ENCODE data around the gene TCFL5.

The TCFL5 gene

DNA sequence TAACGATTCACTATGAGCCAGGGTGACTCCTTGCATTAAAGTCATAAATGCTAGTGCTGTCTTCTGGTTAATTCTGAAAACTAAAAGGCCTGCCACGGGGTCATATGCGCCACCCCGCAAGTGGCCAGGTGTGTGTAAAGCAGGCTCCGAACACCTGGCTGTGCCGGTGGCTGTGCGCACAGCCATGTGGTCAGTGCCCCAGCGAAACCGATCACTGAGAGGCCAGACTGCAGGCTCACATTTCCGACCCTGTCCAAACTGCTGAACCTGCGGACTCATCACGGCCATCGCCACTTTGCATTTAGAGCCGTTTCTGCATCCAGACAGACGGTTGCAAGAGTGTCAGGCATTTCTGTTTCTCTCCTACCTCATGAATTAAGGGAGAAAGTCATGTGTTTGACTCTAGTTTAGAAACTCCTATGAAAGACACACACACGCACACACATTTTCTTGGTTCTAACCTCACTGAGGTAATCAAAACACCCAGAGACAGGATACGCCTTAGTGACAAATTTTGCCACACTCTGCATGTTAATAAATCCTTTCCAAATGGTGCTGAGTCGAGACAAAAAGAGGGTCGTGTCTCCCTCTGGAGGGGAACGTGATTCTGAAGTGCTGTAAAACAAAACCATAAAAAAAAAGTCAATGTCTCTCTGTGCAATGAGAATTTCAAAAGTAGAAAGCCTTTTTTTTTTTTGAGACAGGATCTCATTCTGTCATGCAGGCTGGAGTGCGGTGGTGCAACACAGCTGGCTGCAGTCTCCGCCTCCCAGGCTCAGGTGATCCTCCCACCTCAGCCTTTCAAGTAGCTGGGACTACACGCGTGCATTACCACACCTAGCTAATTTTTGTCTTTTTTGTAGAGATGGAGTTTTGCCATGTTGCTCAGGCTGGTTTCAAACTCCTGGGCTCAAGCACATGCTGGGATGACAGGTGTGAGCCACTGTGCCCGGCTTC lies 31.0 kb upstream of the TCFL5 start:
- H3K27me3 ChIP-seq (ENCODE audit: insufficient read depth, low read length) = no peaks in the 10 kb centered on the region
- H3K9me3 ChIP-seq (ENCODE audit: insufficient read depth, low read depth, low read length) = no peaks in the 10 kb centered on the region
- no peak overlapping the region for H3K9ac ChIP-seq (ENCODE audit: low read depth, low read length)
- peaks cover 96% of the 10 kb centered on the region for H3K36me3 ChIP-seq (ENCODE audit: insufficient read depth, low read depth, low read length)
- no peak overlapping the region for H3K27ac ChIP-seq (ENCODE audit: low read length)
- no peak overlapping the region for H3K4me3 ChIP-seq (ENCODE audit: low read length)
- no peaks in the 10 kb centered on the region for H3K4me1 ChIP-seq (ENCODE audit: insufficient read depth, low read length)

DNA sequence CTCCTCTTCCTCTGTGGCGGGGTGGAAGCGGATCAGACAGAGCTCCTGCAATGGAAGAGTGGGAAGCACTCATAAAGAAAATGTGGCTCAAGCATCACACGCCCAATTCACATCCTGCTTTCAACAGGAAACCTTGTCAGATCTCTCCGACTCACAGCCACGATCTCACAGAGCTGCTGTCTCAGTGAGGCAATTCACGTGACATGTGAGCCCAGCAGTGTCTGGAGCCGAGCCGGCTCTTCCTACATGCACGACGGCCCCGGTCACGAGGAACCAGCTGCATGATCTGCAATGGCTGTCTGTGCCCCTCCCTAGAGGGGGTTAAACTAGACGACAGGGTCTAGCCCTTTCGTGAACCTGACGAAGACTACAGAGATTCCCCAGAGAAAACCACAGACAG lies 29.5 kb upstream of the TCFL5 start:
- Histone ChIP-seq H3K4me1 (ENCODE audit: insufficient read depth, low read length) (no peaks in the 10 kb centered on the region), H3K9ac (ENCODE audit: low read depth, low read length) (no peak overlapping the region), H3K4me3 (ENCODE audit: low read length) (no peak overlapping the region), H3K9me3 (ENCODE audit: insufficient read depth, low read depth, low read length) (no peaks in the 10 kb centered on the region), H3K36me3 (ENCODE audit: insufficient read depth, low read depth, low read length) (peaks cover 98% of the 10 kb centered on the region), H3K27ac (ENCODE audit: low read length) (no peak overlapping the region), H3K27me3 (ENCODE audit: insufficient read depth, low read length) (no peaks in the 10 kb centered on the region)

DNA sequence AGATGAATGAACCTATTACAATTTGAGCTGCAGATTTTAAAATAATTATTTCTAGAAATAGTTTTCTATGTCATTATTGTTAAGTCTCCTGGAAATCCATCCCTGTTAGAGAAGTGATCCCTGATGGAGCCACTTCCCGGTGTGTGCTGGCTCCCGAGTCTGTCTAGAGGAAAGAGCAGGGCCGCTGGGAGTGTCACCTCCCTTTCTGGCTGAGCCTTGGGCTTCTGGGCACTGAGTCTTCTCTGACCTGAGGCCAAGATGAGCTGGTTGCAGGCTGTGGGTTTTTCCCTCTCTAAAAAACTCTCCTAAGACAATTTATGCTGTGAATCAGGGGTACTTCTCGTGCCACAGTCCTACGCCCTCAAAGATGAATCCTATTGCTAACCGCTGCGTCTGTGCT lies 28.8 kb upstream of the TCFL5 start:
- Histone ChIP-seq H3K4me3 (ENCODE audit: low read length) (no peak overlapping the region), H3K27me3 (ENCODE audit: insufficient read depth, low read length) (no peaks in the 10 kb centered on the region), H3K27ac (ENCODE audit: low read length) (no peak overlapping the region), H3K9me3 (ENCODE audit: insufficient read depth, low read depth, low read length) (no peaks in the 10 kb centered on the region), H3K36me3 (ENCODE audit: insufficient read depth, low read depth, low read length) (peaks cover 92% of the 10 kb centered on the region), H3K9ac (ENCODE audit: low read depth, low read length) (no peak overlapping the region), H3K4me1 (ENCODE audit: insufficient read depth, low read length) (no peaks in the 10 kb centered on the region)

DNA sequence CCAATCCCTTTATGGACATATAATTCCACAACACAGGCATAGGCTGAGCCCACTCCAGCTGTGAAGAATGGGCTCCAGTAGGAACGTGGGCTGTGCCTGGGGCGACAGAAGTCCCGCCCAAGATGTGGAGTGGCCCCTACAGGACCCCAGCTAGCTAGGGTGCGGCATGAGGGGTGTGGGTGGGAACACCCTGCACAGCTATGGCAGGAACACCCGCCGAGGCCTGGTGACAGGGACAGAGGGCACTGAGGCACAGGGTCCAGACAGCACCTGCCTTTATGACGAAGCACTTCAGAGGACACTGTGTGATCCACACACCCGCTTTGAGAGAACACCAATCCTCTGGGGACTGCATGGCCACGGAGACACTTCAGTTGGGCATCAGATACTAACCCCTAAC lies 28.2 kb upstream of the TCFL5 start:
- H3K9ac ChIP-seq (ENCODE audit: low read depth, low read length) = no peak overlapping the region
- H3K27me3 ChIP-seq (ENCODE audit: insufficient read depth, low read length) = no peaks in the 10 kb centered on the region
- H3K9me3 ChIP-seq (ENCODE audit: insufficient read depth, low read depth, low read length) = no peaks in the 10 kb centered on the region
- no peak overlapping the region for H3K27ac ChIP-seq (ENCODE audit: low read length)
- peaks cover 86% of the 10 kb centered on the region for H3K36me3 ChIP-seq (ENCODE audit: insufficient read depth, low read depth, low read length)
- H3K4me3 ChIP-seq (ENCODE audit: low read length) = no peak overlapping the region
- no peaks in the 10 kb centered on the region for H3K4me1 ChIP-seq (ENCODE audit: insufficient read depth, low read length)

DNA sequence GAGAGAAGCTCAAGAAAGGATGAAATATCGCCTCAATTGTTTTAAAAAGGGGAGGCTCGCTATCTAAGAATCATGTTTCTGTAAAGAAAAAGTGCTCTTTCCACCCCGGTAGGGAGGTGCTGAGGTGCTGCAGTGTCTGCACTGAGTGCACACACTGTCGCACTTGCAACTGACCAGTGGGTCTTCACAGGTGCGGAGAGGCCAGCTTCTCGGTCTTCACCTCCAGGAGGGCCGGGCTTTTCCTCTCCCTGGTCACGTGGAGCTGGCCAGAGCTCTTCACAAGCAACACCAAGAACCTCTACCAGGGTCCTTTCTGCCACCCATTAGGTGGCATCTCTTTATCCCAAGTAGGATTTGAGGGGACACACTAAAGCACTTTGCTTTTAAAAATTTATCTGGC lies 27.8 kb upstream of the TCFL5 start:
- no peaks in the 10 kb centered on the region for H3K27me3 ChIP-seq (ENCODE audit: insufficient read depth, low read length)
- H3K4me3 ChIP-seq (ENCODE audit: low read length) = no peak overlapping the region
- no peaks in the 10 kb centered on the region for H3K9me3 ChIP-seq (ENCODE audit: insufficient read depth, low read depth, low read length)
- no peak overlapping the region for H3K27ac ChIP-seq (ENCODE audit: low read length)
- peaks cover 81% of the 10 kb centered on the region for H3K36me3 ChIP-seq (ENCODE audit: insufficient read depth, low read depth, low read length)
- H3K9ac ChIP-seq (ENCODE audit: low read depth, low read length) = no peak overlapping the region
- H3K4me1 ChIP-seq (ENCODE audit: insufficient read depth, low read length) = no peaks in the 10 kb centered on the region; the same call in 1 of the 2 replicates

DNA sequence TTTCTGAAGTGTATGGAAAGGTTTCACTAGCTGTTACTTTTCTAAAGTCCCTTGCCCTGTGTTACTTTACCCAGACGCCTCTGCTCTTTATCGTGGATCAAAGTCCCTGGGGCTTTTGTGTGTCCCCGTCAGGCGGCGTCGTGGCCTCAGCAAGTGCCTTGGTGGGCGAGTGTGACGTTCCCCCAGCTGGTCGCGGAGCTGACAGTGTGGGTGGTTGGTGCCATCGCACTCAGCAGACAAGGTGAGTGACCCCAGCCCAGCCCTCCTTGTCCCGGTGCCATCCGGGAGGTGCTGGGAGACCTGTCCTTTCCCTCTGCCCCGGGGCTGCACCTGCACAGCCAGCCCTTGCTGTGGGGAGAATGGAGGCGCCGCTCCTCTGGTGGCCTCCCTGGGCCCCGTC lies 27.3 kb upstream of the TCFL5 start:
- Histone ChIP-seq H3K27me3 (ENCODE audit: insufficient read depth, low read length) (no peaks in the 10 kb centered on the region), H3K36me3 (ENCODE audit: insufficient read depth, low read depth, low read length) (peaks cover 76% of the 10 kb centered on the region), H3K9me3 (ENCODE audit: insufficient read depth, low read depth, low read length) (no peaks in the 10 kb centered on the region), H3K27ac (ENCODE audit: low read length) (no peak overlapping the region), H3K9ac (ENCODE audit: low read depth, low read length) (no peak overlapping the region), H3K4me1 (ENCODE audit: insufficient read depth, low read length) (peaks cover 4% of the 10 kb centered on the region; the same call in 1 of the 2 replicates), H3K4me3 (ENCODE audit: low read length) (no peak overlapping the region)

DNA sequence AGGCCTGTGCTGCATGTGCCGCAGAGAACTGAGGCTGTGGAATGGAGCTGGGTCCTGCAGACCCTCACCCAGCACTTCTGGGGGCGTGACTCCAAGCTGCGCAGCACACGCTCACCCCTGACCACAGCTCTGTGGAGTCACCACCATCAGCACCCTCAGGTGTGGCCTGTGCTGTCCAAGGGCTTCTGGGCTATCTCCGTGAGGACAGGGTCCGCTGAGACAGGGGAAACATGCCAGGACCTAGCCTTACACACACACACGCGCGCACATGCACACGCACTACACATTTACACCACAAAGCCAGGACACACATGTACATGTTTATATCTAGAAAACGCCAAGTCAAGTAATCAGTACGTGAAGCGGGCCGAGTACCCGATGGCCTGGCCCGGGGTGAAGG lies 26.8 kb upstream of the TCFL5 start:
- H3K36me3 ChIP-seq (ENCODE audit: insufficient read depth, low read depth, low read length) = peaks cover 71% of the 10 kb centered on the region

DNA sequence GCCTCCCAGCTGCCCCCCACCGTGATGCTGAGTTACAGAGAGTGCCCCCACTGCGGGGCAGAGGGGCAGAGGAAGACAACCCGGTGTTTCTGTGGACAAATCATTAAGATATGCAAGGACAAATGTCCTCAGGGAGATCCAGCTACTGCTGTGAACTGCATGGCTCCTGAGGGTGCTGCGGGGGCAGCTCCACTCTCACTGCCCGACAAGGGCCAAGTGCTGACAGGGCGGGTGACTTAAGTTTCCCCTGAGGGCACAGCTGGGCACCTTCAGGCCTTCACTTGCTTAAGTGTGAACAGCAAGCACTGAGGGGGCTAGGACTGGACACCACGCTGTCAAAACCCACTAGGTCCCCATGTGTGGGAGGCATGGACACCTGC lies 26.2 kb upstream of the TCFL5 start:
- Histone ChIP-seq H3K4me3 (ENCODE audit: low read length) (no peak overlapping the region), H3K36me3 (ENCODE audit: insufficient read depth, low read depth, low read length) (peaks cover 66% of the 10 kb centered on the region), H3K27me3 (ENCODE audit: insufficient read depth, low read length) (no peaks in the 10 kb centered on the region), H3K9me3 (ENCODE audit: insufficient read depth, low read depth, low read length) (no peaks in the 10 kb centered on the region), H3K9ac (ENCODE audit: low read depth, low read length) (no peak overlapping the region), H3K27ac (ENCODE audit: low read length) (no peak overlapping the region), H3K4me1 (ENCODE audit: insufficient read depth, low read length) (peaks cover 4% of the 10 kb centered on the region; the same call in 1 of the 2 replicates)

More for the DNA sequence above, 26.8 kb upstream of the TCFL5 start:
- Histone ChIP-seq H3K9ac (ENCODE audit: low read depth, low read length) (no peak overlapping the region), H3K4me3 (ENCODE audit: low read length) (no peak overlapping the region), H3K27me3 (ENCODE audit: insufficient read depth, low read length) (no peaks in the 10 kb centered on the region), H3K9me3 (ENCODE audit: insufficient read depth, low read depth, low read length) (no peaks in the 10 kb centered on the region), H3K4me1 (ENCODE audit: insufficient read depth, low read length) (peaks cover 4% of the 10 kb centered on the region; the same call in 1 of the 2 replicates), H3K27ac (ENCODE audit: low read length) (no peak overlapping the region)

DNA sequence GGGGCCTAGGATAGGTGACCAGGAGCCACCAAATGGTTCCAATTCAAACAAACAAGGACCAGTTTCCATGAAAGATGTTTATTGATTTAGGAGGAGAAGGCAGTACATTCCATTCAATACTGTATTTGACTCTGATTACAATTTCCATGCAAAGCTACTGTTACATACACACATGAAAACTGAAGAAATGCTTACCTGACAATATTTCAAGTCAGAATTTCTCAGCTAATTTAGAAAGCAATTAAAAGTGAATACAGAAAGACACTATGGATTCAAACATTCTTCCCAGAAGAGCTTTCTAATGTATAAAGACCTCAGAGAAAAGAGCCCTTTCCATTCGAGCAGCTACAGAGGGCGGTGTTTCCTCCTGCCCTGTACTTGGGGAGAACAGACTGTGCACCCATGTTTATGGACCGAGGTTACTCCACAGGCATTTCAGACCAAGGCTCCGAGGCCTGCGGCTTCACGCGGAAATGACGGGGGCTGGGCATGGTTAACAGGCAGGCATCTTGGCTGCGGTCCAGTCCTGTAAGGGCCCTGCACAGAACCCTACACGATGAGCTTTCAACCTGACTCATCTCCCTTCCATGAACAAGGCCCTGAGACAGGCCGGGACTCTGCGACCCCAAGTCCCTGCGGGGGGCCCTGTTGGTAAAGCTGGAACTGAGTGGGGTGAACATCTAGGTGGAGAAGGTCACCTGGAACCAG lies 25.7 kb upstream of the TCFL5 start:
- Histone ChIP-seq H3K9ac (ENCODE audit: low read depth, low read length) (no peak overlapping the region), H3K4me1 (ENCODE audit: insufficient read depth, low read length) (peaks cover 4% of the 10 kb centered on the region; the same call in 1 of the 2 replicates), H3K27ac (ENCODE audit: low read length) (no peak overlapping the region), H3K4me3 (ENCODE audit: low read length) (no peak overlapping the region), H3K27me3 (ENCODE audit: insufficient read depth, low read length) (no peaks in the 10 kb centered on the region), H3K9me3 (ENCODE audit: insufficient read depth, low read depth, low read length) (no peaks in the 10 kb centered on the region), H3K36me3 (ENCODE audit: insufficient read depth, low read depth, low read length) (peaks cover 61% of the 10 kb centered on the region)

DNA sequence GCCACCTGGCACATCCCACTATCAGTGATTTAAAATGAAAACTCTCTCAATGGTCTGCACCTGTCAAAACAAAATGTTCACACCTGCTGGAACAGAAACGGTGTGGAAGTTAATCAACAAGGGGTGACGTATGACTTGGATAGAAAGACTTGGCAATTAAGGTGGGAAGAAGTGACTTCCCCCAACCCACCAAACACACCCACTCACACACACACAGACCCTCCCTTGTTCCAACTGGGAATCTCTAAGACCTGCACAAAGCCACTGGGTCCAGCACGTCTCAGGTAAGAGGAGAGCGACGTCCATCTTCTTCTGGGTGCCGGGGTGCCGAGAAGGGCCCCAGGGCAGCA lies 25.1 kb upstream of the TCFL5 start:
- peaks cover 4% of the 10 kb centered on the region; the same call in 1 of the 2 replicates for H3K4me1 ChIP-seq (ENCODE audit: insufficient read depth, low read length)
- no peaks in the 10 kb centered on the region for H3K9me3 ChIP-seq (ENCODE audit: insufficient read depth, low read depth, low read length)
- no peak overlapping the region for H3K27ac ChIP-seq (ENCODE audit: low read length)
- H3K36me3 ChIP-seq (ENCODE audit: insufficient read depth, low read depth, low read length) = peaks cover 60% of the 10 kb centered on the region
- H3K27me3 ChIP-seq (ENCODE audit: insufficient read depth, low read length) = no peaks in the 10 kb centered on the region
- H3K9ac ChIP-seq (ENCODE audit: low read depth, low read length) = no peak overlapping the region
- H3K4me3 ChIP-seq (ENCODE audit: low read length) = no peak overlapping the region

DNA sequence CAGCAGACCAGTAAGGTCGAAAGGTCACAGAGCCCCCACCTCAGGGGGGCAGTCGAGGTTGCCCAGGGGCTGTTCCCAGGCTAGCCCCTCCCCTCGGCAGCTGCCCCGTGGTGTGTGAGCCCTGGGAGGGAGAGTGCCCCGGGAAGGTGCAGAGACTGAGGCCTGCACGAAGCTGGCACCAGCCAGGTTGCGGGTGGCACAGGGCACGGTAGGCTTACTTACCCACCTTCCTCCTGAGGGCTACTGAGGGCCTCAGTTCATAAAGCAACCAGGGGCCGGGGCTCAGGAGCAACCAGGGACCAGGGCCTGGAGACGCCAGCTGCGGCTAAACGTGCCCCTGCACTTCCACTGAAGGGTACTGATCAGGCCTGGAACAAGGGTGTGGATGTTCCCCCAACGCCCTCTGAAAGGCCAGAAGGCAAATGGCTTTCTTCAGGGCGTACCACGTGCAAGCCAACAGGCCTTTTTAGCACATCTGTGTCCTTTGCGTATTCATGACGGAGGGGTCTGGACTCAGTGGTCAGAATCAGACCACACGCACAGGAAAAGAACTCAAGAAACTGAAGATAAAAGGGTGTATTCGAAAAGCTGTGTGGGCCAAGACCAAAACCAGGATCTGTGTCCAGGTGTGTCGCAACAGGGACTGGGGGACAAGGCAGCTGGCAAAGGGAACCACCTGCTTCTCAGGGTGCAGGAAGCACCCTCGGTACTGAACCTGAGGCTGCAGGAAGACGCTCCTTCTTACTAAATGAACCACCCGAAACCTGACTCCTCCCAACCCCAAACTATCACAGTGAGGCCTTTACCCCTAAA lies 24.5 kb upstream of the TCFL5 start:
- H3K27ac ChIP-seq (ENCODE audit: low read length) = no peak overlapping the region
- H3K4me3 ChIP-seq (ENCODE audit: low read length) = no peak overlapping the region
- no peak overlapping the region for H3K9ac ChIP-seq (ENCODE audit: low read depth, low read length)
- H3K27me3 ChIP-seq (ENCODE audit: insufficient read depth, low read length) = no peaks in the 10 kb centered on the region
- no peaks in the 10 kb centered on the region for H3K9me3 ChIP-seq (ENCODE audit: insufficient read depth, low read depth, low read length)
- peaks cover 4% of the 10 kb centered on the region; the same call in 1 of the 2 replicates for H3K4me1 ChIP-seq (ENCODE audit: insufficient read depth, low read length)
- H3K36me3 ChIP-seq (ENCODE audit: insufficient read depth, low read depth, low read length) = peaks cover 54% of the 10 kb centered on the region

All from iPS-20b (cell line).